Epithelial cell of esophagus (primary cell): ENCODE measurements around the gene METRNL.

Experiments
- DNase-seq: peaks from one replicate; pipeline ENCODE4 v3.0.0; 2010; ENCODE audit warnings: low read depth
- H3K4me3 ChIP-seq: 2 replicates; pipeline ENCODE4 v1.5.1; 2011; ENCODE audit warnings: mild to moderate bottlenecking, low read length, control low read depth
- CTCF ChIP-seq: IDR thresholded peaks from 2 replicates; pipeline ENCODE4 v1.5.1; 2011; ENCODE audit warnings: low read depth, mild to moderate bottlenecking, low read length, control low read depth, inconsistent platforms; ENCODE audit not compliant: insufficient read depth; ENCODE audit errors: missing control alignments

Gene METRNL

DNA sequence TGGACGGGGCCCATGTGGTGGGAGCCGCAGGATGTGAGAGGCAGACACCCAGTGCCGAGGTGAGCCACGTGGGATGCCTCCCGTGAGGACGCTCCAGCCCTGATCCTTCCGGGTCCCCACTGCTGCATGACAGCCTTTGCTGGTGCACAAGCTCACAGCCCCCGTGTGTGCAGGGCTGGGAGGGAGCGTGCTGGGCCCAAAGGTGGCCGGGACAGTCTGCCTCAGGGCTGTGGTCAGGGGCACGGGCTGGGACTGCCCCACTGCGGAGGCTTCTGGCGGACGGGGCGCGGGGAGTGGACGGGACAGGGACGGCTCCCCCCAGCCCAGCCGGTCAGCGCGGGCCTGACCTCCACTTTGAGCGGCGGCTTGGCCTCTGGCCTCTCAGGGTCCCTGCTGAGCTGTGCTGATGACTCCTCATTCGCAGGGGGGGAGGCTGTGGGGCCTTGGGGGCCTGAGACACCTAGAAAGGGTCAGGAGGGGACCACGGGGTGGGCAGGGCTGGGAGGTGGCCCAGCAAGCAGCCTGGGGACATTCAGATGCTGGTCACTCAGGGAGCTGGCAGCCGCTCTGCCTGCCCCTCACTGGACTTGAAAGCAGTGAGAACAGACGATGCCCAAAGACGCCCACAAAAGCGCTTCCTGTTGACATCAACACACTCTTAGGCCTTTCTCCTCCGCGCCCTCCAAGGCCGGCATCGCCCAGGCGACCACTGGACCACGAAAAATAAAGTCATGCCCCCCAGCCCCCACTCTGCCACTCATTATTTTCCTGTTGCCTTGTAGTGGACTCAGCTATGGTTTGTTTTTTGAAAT lies 9.3 kb upstream of the METRNL start:
- no peak overlapping the region for H3K4me3 ChIP-seq
- no peak for DNase-seq
- no peak for TF ChIP-seq CTCF

GRCh38 chr17:83070800-83071341 lies 8.5 kb upstream of the METRNL start:
- H3K4me3 ChIP-seq: no peak overlapping the region
- no peak for TF ChIP-seq CTCF
- no peak for DNase-seq

GRCh38 chr17:83071365-83071764 lies 8.0 kb upstream of the METRNL start:
- H3K4me3 ChIP-seq: no peak overlapping the region
- DNase-seq: no peak
- no peak for TF ChIP-seq CTCF

DNA sequence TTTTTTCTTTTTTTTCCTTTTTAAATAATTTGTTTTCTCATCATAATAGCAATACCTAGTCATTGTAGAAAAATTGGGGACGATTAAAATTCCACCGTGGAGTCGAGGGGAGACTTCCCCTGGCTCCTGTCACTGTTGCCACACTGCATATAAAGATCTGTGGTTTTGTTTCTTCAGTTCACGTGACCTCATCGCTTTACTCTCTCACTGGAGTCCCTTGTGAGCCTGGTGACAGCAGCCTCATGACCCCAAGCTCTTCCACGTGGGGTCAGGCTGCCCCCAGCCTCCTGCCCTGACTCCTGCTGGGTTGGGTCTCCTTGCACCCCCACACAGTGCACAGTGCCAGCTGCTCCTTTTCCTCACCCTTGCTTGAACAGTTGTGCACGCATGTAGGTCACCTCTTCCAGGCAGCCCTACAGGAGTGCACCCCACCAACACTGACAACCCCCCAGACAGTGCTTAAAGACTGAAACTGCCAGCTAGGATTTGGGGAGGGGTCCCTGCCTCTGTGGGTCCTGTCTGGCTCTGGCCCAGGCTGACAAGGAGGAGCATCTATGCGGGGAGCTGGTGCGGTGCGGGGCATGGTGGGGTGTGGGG lies 7.3 kb upstream of the METRNL start:
- no peak for TF ChIP-seq CTCF
- H3K4me3 ChIP-seq: no peak overlapping the region
- DNase-seq: no peak

GRCh38 chr17:83072600-83073358 lies 6.6 kb upstream of the METRNL start:
- no peak overlapping the region for H3K4me3 ChIP-seq
- no peak for DNase-seq
- TF ChIP-seq CTCF: no peak

- peak; percentile 69 for DNase-seq
- no peak overlapping the region for H3K4me3 ChIP-seq
- TF ChIP-seq CTCF: no peak
Measured at GRCh38 chr17:83073389-83074063, 5.9 kb upstream of the METRNL start.
